Mucosa of descending colon (tissue), 3 donors: ENCODE measurements around the gene NEK5. TPM values are rescaled to one million over a fixed set of nuclear protein-coding genes. Genes with fewer than 3 reads are reported as not detected.

ENCODE experiments used
- ATAC-seq: fragments of 200-7000 bp; cut with Tn5 transposase; one replicate; pipeline ENCODE4 v1.9.1; 2020; ENCODE audit warnings: mild to moderate bottlenecking, moderate library complexity
- DNase-seq, 3 donors: peaks; one replicate each; pipeline ENCODE4 v3.0.0-alpha.2; 2020
- H3K36me3 ChIP-seq: fragments of 200-600 bp; one replicate; pipeline ENCODE4 v1.8.0; 2021; ENCODE audit warnings: low read depth, mild to moderate bottlenecking
- H3K4me1 ChIP-seq: fragments of 200-600 bp; one replicate; pipeline ENCODE4 v1.8.0; 2021; ENCODE audit warnings: low read depth, mild to moderate bottlenecking
- H3K4me3 ChIP-seq: fragments of 200-600 bp; one replicate; pipeline ENCODE4 v1.8.0; 2021; ENCODE audit warnings: mild to moderate bottlenecking
- H3K9me3 ChIP-seq: fragments of 200-600 bp; one replicate; pipeline ENCODE4 v1.8.0; 2021; ENCODE audit warnings: mild to moderate bottlenecking
- CTCF ChIP-seq: fragments of 200-600 bp; IDR thresholded peaks from one replicate; pipeline ENCODE4 v1.8.0; 2022; ENCODE audit warnings: antibody characterized with exemption, mild to moderate bottlenecking
- intact Hi-C, 2 donors: fragments of 100-400 bp; cut with DNase I in 1 of 2; cut with micrococcal nuclease in 1 of 2; formaldehyde crosslinking; loops; one replicate each; pipeline versions ENCODE4 v1.11.0 to v1.11.1; 2022; cut with DNase I, micrococcal nuclease
- total RNA-seq, 3 donors: library from RNA; stranded (reverse); fragmentation: NEBNext Ultra II Directional in 2 of 3; extraction: Animal tissue kit (Norgen Biotek cat#: 25700) in 2 of 3; gene quantifications; one replicate each; pipeline versions ENCODE4 v1.2.1 to v1.2.4, GENCODE V29; 2021 to 2023
- donor health status: DM: no; HTN: no; CAD: no; lungs with moderate emphysema.
- donor health status: DM: no; HTN: no; CAD: no.
- donor health status: DM: no; HTN: yes; CAD: no.

NEK5 gene
- total RNA-seq, 3 donors from 2014 or later: 0.14 to 0.32 (median 0.29) TPM

DNA sequence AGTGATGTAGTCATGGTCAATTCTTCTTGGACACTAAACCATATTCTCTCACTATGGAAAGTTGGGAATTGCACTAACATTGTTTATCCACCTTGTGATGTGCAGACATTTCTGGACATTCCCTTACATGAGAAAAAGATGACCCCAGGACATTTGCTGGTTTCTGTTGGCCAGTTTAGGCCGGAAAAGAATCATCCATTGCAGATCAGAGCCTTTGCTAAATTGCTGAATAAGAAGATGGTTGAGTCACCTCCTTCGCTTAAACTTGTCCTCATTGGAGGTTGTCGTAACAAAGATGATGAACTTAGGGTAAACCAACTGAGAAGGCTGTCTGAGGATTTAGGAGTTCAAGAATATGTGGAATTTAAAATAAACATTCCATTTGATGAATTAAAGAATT lies 104.4 kb downstream of the NEK5 start, which contains the start of gene UTP14C:
Gene UTP14C (plus strand): TSS at position 211 of the 400 bp plus-strand sequence. CDS start 4,114 bp downstream, outside the sequence.
- no peaks in the 10 kb centered on the region for H3K4me1 ChIP-seq
- H3K9me3 ChIP-seq: no peaks in the 10 kb centered on the region
- TF ChIP-seq CTCF: no peak
- intact Hi-C loops: no loop called here
- no peak for ATAC-seq
- DNase-seq: no peak
- H3K36me3 ChIP-seq: no peaks in the 10 kb centered on the region
- no peak within 1 kb of the TSS for H3K4me3 ChIP-seq

DNA sequence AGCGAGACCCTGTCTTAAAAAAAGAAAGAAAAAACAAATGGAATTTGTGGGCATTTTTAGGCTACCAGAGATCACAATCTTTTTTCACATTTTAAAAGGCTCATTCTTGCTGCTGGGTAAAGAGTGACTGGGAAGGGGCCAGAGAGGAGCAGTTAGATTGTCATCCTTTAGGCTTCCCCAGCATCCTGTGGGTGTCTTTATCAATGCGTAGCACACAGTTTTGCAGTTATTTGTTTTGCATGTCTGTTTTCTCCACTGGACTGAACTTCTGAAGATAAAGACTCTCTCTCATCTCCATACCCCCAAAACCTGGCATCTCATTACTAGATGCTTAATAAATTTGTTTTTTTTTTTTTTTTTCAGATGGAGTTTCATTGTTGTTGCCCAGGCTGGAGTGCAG lies 106.5 kb downstream of the NEK5 start:
- no peaks in the 10 kb centered on the region for H3K36me3 ChIP-seq
- DNase-seq (no peak), ATAC-seq (no peak)
- no peak for TF ChIP-seq CTCF
- no peak overlapping the region for H3K4me3 ChIP-seq
- no peaks in the 10 kb centered on the region for H3K9me3 ChIP-seq
- intact Hi-C loops: no loop called here
- no peaks in the 10 kb centered on the region for H3K4me1 ChIP-seq

DNA sequence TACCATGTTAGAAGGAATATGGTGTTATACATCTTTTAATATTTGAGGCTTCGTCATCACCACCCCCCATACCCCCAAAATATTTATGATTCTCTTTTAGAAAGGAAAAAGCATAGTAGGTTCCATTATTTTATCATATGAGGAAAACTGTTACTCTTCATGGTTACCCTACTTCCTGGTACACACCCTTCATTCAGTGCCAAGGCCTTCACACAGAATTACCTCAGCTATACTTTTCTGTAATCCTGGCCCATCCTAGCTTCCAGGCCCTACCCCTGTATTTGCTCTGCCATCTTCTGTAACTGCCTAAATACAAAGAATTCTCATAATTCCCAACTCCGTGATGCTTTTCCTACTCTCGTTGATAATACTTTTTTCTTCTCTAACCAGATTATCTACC lies 108.7 kb downstream of the NEK5 start:
- peak; percentile 61 for ATAC-seq
- Histone ChIP-seq H3K4me1 (no peaks in the 10 kb centered on the region), H3K36me3 (no peaks in the 10 kb centered on the region), H3K4me3 (no peak overlapping the region), H3K9me3 (no peaks in the 10 kb centered on the region)
- DNase-seq: no peak
- intact Hi-C loops: no loop called here
- TF ChIP-seq CTCF: no peak

DNA sequence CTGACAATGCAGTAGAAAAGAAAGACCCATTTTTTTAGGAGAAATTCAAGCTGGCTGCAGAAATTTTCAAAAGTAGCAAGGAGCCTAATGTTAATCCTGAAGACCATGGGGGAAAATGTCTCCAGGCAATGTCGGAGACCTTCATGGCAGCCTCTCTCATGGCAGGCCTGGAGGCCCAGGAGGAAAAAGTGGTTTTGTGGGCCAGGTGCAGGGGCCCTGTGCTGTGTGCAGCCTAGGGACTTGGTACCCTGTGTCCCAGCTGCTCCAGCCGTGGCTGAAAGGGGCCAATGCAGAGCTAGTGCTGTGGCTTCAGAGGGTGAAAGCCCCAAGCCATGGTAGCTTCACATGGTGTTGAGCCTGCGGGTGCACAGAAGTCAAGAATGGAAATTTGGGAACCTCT lies 112.6 kb downstream of the NEK5 start:
- intact Hi-C loops: no loop called here
- H3K36me3 ChIP-seq: no peaks in the 10 kb centered on the region
- DNase-seq: no peak
- peaks cover 7% of the 10 kb centered on the region for H3K4me1 ChIP-seq
- TF ChIP-seq CTCF: no peak
- no peaks in the 10 kb centered on the region for H3K9me3 ChIP-seq
- no peak overlapping the region for H3K4me3 ChIP-seq
- no peak for ATAC-seq

DNA sequence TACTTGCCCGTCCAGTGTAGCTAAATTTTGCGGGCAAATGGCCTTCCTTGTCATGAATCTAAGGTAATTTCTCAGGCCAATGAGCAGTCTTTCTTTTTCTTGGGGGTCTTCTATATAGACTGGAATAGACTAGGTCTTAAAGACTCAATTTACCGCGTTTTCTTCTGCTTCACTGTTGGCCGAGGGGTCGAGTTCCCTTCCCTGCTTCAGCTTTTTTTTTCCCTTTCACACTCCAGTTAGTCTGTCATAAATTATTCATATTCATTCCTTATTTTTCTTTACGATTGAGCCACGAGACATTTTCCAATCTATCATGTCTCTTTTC lies 116.4 kb downstream of the NEK5 start:
- ATAC-seq (no peak), DNase-seq (no peak)
- no peak for TF ChIP-seq CTCF
- intact Hi-C loops: no loop called here
- H3K4me1 ChIP-seq: peaks cover 14% of the 10 kb centered on the region
- no peaks in the 10 kb centered on the region for H3K9me3 ChIP-seq
- peak overlapping the region; percentile 77 for H3K4me3 ChIP-seq
- no peaks in the 10 kb centered on the region for H3K36me3 ChIP-seq
